ENCODE data around the gene COL6A2. TPM values are rescaled to one million over a fixed set of nuclear protein-coding genes. Genes with fewer than 3 reads are reported as not detected.

Gene COL6A2
- total RNA-seq: 1 to 10 TPM; 6.7 to 8.4 TPM

GRCh38 chr21:46097336-46098293 is at the start of gene COL6A2:
TSS of gene COL6A2 (plus strand) at chr21:46098112.
- DNase-seq: peak; percentile 63
- CTCF ChIA-PET: interaction anchor here (1.0 to 1.4 kb wide), 2 partner anchors 124 to 128 kb away, joined by 4 read pairs; no protein-coding TSS in a partner anchor
- H3K27me3 Mint-ChIP-seq (ENCODE audit: low read depth): peaks cover 19% of the 10 kb centered on the region
- H3K4me3 Mint-ChIP-seq: peak within 1 kb of the TSS; percentile 58
- intact Hi-C loops (cut with micrococcal nuclease): loop anchor here (1.0 kb wide), 2 partner anchors 47 to 124 kb away; no protein-coding TSS in a partner anchor
- H3K36me3 Mint-ChIP-seq (ENCODE audit: low read depth): no peaks in the 10 kb centered on the region
- H3K9me3 Mint-ChIP-seq: peaks cover 4% of the 10 kb centered on the region
- H3K4me1 Mint-ChIP-seq (ENCODE audit: low read depth): no peaks in the 10 kb centered on the region
- H3K27ac Mint-ChIP-seq: no peak within 1 kb of the TSS

GRCh38 chr21:46048926-46049889 is 48.7 kb upstream of the COL6A2 start:
- CTCF ChIA-PET: no interaction called here
- Mint-ChIP-seq H3K9me3 (peaks cover 4% of the 10 kb centered on the region), H3K4me1 (ENCODE audit: low read depth) (no peaks in the 10 kb centered on the region), H3K27ac (no peak overlapping the region), H3K4me3 (no peak overlapping the region), H3K27me3 (ENCODE audit: low read depth) (no peaks in the 10 kb centered on the region), H3K36me3 (ENCODE audit: low read depth) (no peaks in the 10 kb centered on the region)
- intact Hi-C loops (cut with micrococcal nuclease): no loop called here
- DNase-seq: no peak

GRCh38 chr21:46049890-46050667 is 47.8 kb upstream of the COL6A2 start:
- Mint-ChIP-seq H3K27me3 (ENCODE audit: low read depth) (no peaks in the 10 kb centered on the region), H3K4me3 (no peak overlapping the region), H3K9me3 (peaks cover 4% of the 10 kb centered on the region), H3K27ac (no peak overlapping the region), H3K36me3 (ENCODE audit: low read depth) (no peaks in the 10 kb centered on the region), H3K4me1 (ENCODE audit: low read depth) (no peaks in the 10 kb centered on the region)
- intact Hi-C loops (cut with micrococcal nuclease): no loop called here
- DNase-seq: no peak
- CTCF ChIA-PET: no interaction called here

GRCh38 chr21:46050668-46051378 is 47.1 kb upstream of the COL6A2 start:
- H3K4me3 Mint-ChIP-seq: no peak overlapping the region
- intact Hi-C loops (cut with micrococcal nuclease): no loop called here
- no peaks in the 10 kb centered on the region for H3K36me3 Mint-ChIP-seq (ENCODE audit: low read depth)
- CTCF ChIA-PET: no interaction called here
- H3K4me1 Mint-ChIP-seq (ENCODE audit: low read depth): no peaks in the 10 kb centered on the region
- no peak overlapping the region for H3K27ac Mint-ChIP-seq
- peaks cover 4% of the 10 kb centered on the region for H3K9me3 Mint-ChIP-seq
- no peaks in the 10 kb centered on the region for H3K27me3 Mint-ChIP-seq (ENCODE audit: low read depth)
- DNase-seq: no peak

GRCh38 chr21:46051379-46051770 is 46.5 kb upstream of the COL6A2 start:
- Mint-ChIP-seq H3K9me3 (peaks cover 3% of the 10 kb centered on the region), H3K36me3 (ENCODE audit: low read depth) (no peaks in the 10 kb centered on the region)

GRCh38 chr21:46051821-46052675 is 45.9 kb upstream of the COL6A2 start:
- intact Hi-C loops (cut with micrococcal nuclease): no loop called here
- H3K9me3 Mint-ChIP-seq: no peaks in the 10 kb centered on the region
- no peaks in the 10 kb centered on the region for H3K36me3 Mint-ChIP-seq (ENCODE audit: low read depth)
- H3K27ac Mint-ChIP-seq: no peak overlapping the region
- CTCF ChIA-PET: no interaction called here
- H3K4me1 Mint-ChIP-seq (ENCODE audit: low read depth): no peaks in the 10 kb centered on the region
- no peak overlapping the region for H3K4me3 Mint-ChIP-seq
- DNase-seq: no peak
- H3K27me3 Mint-ChIP-seq (ENCODE audit: low read depth): peaks cover 1% of the 10 kb centered on the region

More at GRCh38 chr21:46051379-46051770, 46.5 kb upstream of the COL6A2 start:
- intact Hi-C loops (cut with micrococcal nuclease): no loop called here
- Mint-ChIP-seq H3K4me3 (no peak overlapping the region), H3K27me3 (ENCODE audit: low read depth) (peaks cover 1% of the 10 kb centered on the region), H3K27ac (no peak overlapping the region), H3K4me1 (ENCODE audit: low read depth) (no peaks in the 10 kb centered on the region)
- CTCF ChIA-PET: no interaction called here
- no peak for DNase-seq

GRCh38 chr21:46052703-46053651 is 44.9 kb upstream of the COL6A2 start:
- Mint-ChIP-seq H3K27me3 (ENCODE audit: low read depth) (peaks cover 4% of the 10 kb centered on the region), H3K36me3 (ENCODE audit: low read depth) (no peaks in the 10 kb centered on the region), H3K4me1 (ENCODE audit: low read depth) (peaks cover 8% of the 10 kb centered on the region), H3K4me3 (no peak overlapping the region), H3K9me3 (no peaks in the 10 kb centered on the region), H3K27ac (no peak overlapping the region)
- no peak for DNase-seq
- intact Hi-C loops (cut with micrococcal nuclease): no loop called here
- CTCF ChIA-PET: no interaction called here

- Mint-ChIP-seq H3K9me3 (no peaks in the 10 kb centered on the region), H3K4me1 (ENCODE audit: low read depth) (peaks cover 8% of the 10 kb centered on the region), H3K27me3 (ENCODE audit: low read depth) (peaks cover 10% of the 10 kb centered on the region), H3K4me3 (no peak overlapping the region), H3K27ac (no peak overlapping the region), H3K36me3 (ENCODE audit: low read depth) (no peaks in the 10 kb centered on the region)
- no peak for DNase-seq
- CTCF ChIA-PET: no interaction called here
- intact Hi-C loops (cut with micrococcal nuclease): no loop called here
Observed at GRCh38 chr21:46054031-46054430, 43.9 kb upstream of the COL6A2 start.

- Mint-ChIP-seq H3K36me3 (ENCODE audit: low read depth) (no peaks in the 10 kb centered on the region), H3K4me3 (no peak overlapping the region), H3K4me1 (ENCODE audit: low read depth) (peaks cover 8% of the 10 kb centered on the region), H3K27me3 (ENCODE audit: low read depth) (peaks cover 14% of the 10 kb centered on the region), H3K27ac (no peak overlapping the region), H3K9me3 (no peaks in the 10 kb centered on the region)
- DNase-seq: no peak
- intact Hi-C loops (cut with micrococcal nuclease): no loop called here
- CTCF ChIA-PET: no interaction called here
Observed at GRCh38 chr21:46054451-46054881, 43.4 kb upstream of the COL6A2 start.

- no peak for DNase-seq
- peaks cover 14% of the 10 kb centered on the region for H3K27me3 Mint-ChIP-seq (ENCODE audit: low read depth)
- no peak overlapping the region for H3K27ac Mint-ChIP-seq
- intact Hi-C loops (cut with micrococcal nuclease): no loop called here
- peaks cover 12% of the 10 kb centered on the region for H3K4me1 Mint-ChIP-seq (ENCODE audit: low read depth)
- H3K36me3 Mint-ChIP-seq (ENCODE audit: low read depth): no peaks in the 10 kb centered on the region
- no peaks in the 10 kb centered on the region for H3K9me3 Mint-ChIP-seq
- CTCF ChIA-PET: no interaction called here
- no peak overlapping the region for H3K4me3 Mint-ChIP-seq
Observed at GRCh38 chr21:46055863-46056281, 42.0 kb upstream of the COL6A2 start.

All from activated naive CD4-positive, alpha-beta T cell treated with anti-CD3 and anti-CD28 coated beads for 36 hours (primary cell).